ENCODE data around the gene IL37. TPM values are rescaled to one million over a fixed set of nuclear protein-coding genes. Genes with fewer than 3 reads are reported as not detected.
"Not testable (repeated sequence)": the region's sequence is repeated elsewhere in the genome, so short reads cannot be mapped to it uniquely, and the experiment has no call there.

Gene IL37
- total RNA-seq, 1 experiment from 2014 or later: not detected

DNA sequence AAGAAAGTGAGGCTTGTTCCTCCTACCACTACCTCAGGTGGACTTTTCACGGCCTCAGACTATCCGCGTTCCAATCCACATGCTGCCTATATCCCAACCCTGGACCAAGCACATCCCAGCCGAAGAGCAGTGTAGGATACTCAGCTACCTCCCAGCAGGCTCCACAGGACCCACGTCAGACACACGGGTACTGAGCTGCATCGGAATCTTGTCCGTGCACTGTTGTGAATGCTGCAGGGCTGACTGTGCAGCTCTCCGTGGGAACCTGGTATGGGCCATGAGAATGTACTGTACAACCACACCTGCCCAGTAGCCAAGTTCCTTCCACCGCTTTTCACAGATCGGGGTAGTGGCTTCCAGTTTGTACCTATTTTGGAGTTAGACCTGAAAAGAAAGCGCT is 22.3 kb downstream of the IL37 start:
- Histone ChIP-seq H3K4me2 (ENCODE audit: insufficient read depth, insufficient read length, low read length) (no peak overlapping the region), H4K91ac (ENCODE audit: insufficient read length, low read depth, low read length) (no peak overlapping the region), H3K4me1 (ENCODE audit: insufficient read depth, low read length) (no peaks in the 10 kb centered on the region), H3K79me1 (ENCODE audit: insufficient read depth, low read depth, low read length, poor library complexity, severe bottlenecking) (no peaks in the 10 kb centered on the region), H3K18ac (ENCODE audit: insufficient read length, low read depth, low read length) (no peak overlapping the region), H4K20me1 (ENCODE audit: control insufficient read depth, insufficient read depth, insufficient read length) (no peaks in the 10 kb centered on the region), H3K27me3 (ENCODE audit: insufficient read depth, low read length) (0 out of 2 replicates have a peak, but pooled peaks cover 2% of the 10 kb centered on the region), H2BK120ac (ENCODE audit: low read depth, low read length, poor library complexity, severe bottlenecking) (no peak overlapping the region), H2AFZ (ENCODE audit: low read length) (no peak overlapping the region), H2BK5ac (ENCODE audit: insufficient read length, low read length) (no peak overlapping the region), H3K79me2 (ENCODE audit: insufficient read depth, low read length) (no peaks in the 10 kb centered on the region), H4K8ac (replicated peaks; ENCODE audit: insufficient read length, low read depth, low read length) (no peak overlapping the region), H3K56ac (ENCODE audit: insufficient read length, low read depth, low read length) (no peak overlapping the region), H2BK20ac (ENCODE audit: low read depth, low read length, poor library complexity, severe bottlenecking) (no peak overlapping the region), H3K23me2 (ENCODE audit: insufficient read length, low read depth, low read length, poor library complexity, severe bottlenecking) (no peaks in the 10 kb centered on the region), H3K9ac (ENCODE audit: extremely low read depth, insufficient read length, low read length) (no peak overlapping the region), H2BK15ac (ENCODE audit: low read depth, low read length) (no peak overlapping the region), H3K14ac (ENCODE audit: insufficient read depth, low read length) (no peak overlapping the region), H4K5ac (ENCODE audit: insufficient read length, low read depth, low read length) (no peak overlapping the region), H3K27ac (ENCODE audit: insufficient read length, low read depth, low read length) (no peak overlapping the region), H2BK12ac (ENCODE audit: insufficient read length, low read depth, low read length) (no peak overlapping the region), H3K9me3 (ENCODE audit: control insufficient read depth, low read depth, low read length) (no peaks in the 10 kb centered on the region), H3T11ph (ENCODE audit: low read length) (no peak overlapping the region), H3K23ac (ENCODE audit: insufficient read length, low read depth, low read length) (no peak overlapping the region), H3K4ac (ENCODE audit: low read depth, low read length) (no peak overlapping the region), H2AK5ac (ENCODE audit: insufficient read length, low read length) (no peak overlapping the region)
- no peak for DNase-seq
- TF ChIP-seq, protein P1, sequence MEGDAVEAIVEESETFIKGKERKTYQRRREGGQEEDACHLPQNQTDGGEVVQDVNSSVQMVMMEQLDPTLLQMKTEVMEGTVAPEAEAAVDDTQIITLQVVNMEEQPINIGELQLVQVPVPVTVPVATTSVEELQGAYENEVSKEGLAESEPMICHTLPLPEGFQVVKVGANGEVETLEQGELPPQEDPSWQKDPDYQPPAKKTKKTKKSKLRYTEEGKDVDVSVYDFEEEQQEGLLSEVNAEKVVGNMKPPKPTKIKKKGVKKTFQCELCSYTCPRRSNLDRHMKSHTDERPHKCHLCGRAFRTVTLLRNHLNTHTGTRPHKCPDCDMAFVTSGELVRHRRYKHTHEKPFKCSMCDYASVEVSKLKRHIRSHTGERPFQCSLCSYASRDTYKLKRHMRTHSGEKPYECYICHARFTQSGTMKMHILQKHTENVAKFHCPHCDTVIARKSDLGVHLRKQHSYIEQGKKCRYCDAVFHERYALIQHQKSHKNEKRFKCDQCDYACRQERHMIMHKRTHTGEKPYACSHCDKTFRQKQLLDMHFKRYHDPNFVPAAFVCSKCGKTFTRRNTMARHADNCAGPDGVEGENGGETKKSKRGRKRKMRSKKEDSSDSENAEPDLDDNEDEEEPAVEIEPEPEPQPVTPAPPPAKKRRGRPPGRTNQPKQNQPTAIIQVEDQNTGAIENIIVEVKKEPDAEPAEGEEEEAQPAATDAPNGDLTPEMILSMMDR (conservative IDR thresholded peaks at IDR 0.05): no peak
- WGBS (ENCODE audit: extremely low coverage, insufficient read length, low lambda C conversion rate): no CpG with 5 or more reads among the region's 12 CpGs
- no peak overlapping the region for H3K27ac Mint-ChIP-seq
- no peaks in the 10 kb centered on the region for H3K9me3 Mint-ChIP-seq
- peaks cover 10% of the 10 kb centered on the region for H3K27me3 Mint-ChIP-seq (ENCODE audit: low read depth)
- H3K36me3 Mint-ChIP-seq (ENCODE audit: insufficient read depth in 1 of 3, low read depth in 3 of 3): no peaks in the 10 kb centered on the region
- H3K4me1 Mint-ChIP-seq: peaks cover 4 to 5% of the 10 kb centered on the region in 2 experiments; a peak in 1 of 4 replicates
- H3K4me3 Mint-ChIP-seq: no peak overlapping the region

- no CpG with 5 or more reads among the region's 2 CpGs for WGBS (ENCODE audit: extremely low coverage, insufficient read length, low lambda C conversion rate)
- H3K36me3 Mint-ChIP-seq (ENCODE audit: insufficient read depth in 1 of 3, low read depth in 3 of 3); H3K23me2 ChIP-seq (ENCODE audit: insufficient read length, low read depth, low read length, poor library complexity, severe bottlenecking); H3K27me3 ChIP-seq (ENCODE audit: insufficient read depth, low read length); H2AFZ ChIP-seq (ENCODE audit: low read length); H4K5ac ChIP-seq (ENCODE audit: insufficient read length, low read depth, low read length); H3K56ac ChIP-seq (ENCODE audit: insufficient read length, low read depth, low read length); H4K8ac ChIP-seq (replicated peaks; ENCODE audit: insufficient read length, low read depth, low read length); H3K9ac ChIP-seq (ENCODE audit: extremely low read depth, insufficient read length, low read length); H2BK120ac ChIP-seq (ENCODE audit: low read depth, low read length, poor library complexity, severe bottlenecking); H3K23ac ChIP-seq (ENCODE audit: insufficient read length, low read depth, low read length); H4K91ac ChIP-seq (ENCODE audit: insufficient read length, low read depth, low read length); H3K4me1 Mint-ChIP-seq; H3K9me3 ChIP-seq (ENCODE audit: control insufficient read depth, low read depth, low read length); H2BK20ac ChIP-seq (ENCODE audit: low read depth, low read length, poor library complexity, severe bottlenecking); DNase-seq; H3K18ac ChIP-seq (ENCODE audit: insufficient read length, low read depth, low read length); H3K14ac ChIP-seq (ENCODE audit: insufficient read depth, low read length); H3T11ph ChIP-seq (ENCODE audit: low read length); H2BK5ac ChIP-seq (ENCODE audit: insufficient read length, low read length); H3K27ac Mint-ChIP-seq; H2BK15ac ChIP-seq (ENCODE audit: low read depth, low read length); H4K20me1 ChIP-seq (ENCODE audit: control insufficient read depth, insufficient read depth, insufficient read length); H3K4me3 Mint-ChIP-seq; H3K79me1 ChIP-seq (ENCODE audit: insufficient read depth, low read depth, low read length, poor library complexity, severe bottlenecking); H3K79me2 ChIP-seq (ENCODE audit: insufficient read depth, low read length); H3K4ac ChIP-seq (ENCODE audit: low read depth, low read length); H3K4me2 ChIP-seq (ENCODE audit: insufficient read depth, insufficient read length, low read length); H3K4me1 ChIP-seq (ENCODE audit: insufficient read depth, low read length); H3K27ac ChIP-seq (ENCODE audit: insufficient read length, low read depth, low read length); H3K9me3 Mint-ChIP-seq; H2BK12ac ChIP-seq (ENCODE audit: insufficient read length, low read depth, low read length); H2AK5ac ChIP-seq (ENCODE audit: insufficient read length, low read length): not testable (repeated sequence)
- peaks cover 10% of the 10 kb centered on the region for H3K27me3 Mint-ChIP-seq (ENCODE audit: low read depth)
Measured at GRCh38 chr2:112934117-112934516, 23.2 kb downstream of the IL37 start.

All from H9 (cell line).